HepG2 (cell line): ENCODE measurements around the gene SYNGR2. TPM values are rescaled to one million over a fixed set of nuclear protein-coding genes. Genes with fewer than 3 reads are reported as not detected.
"Not testable (repeated sequence)": the region's sequence is repeated elsewhere in the genome, so short reads cannot be mapped to it uniquely, and the experiment has no call there.

Experiments used
- ATAC-seq: fragments of 200-7000 bp; cut with Tn5 transposase; 3 replicates; pipeline ENCODE4 v1.9.1; 2020; ENCODE audit warnings: mild to moderate bottlenecking, moderate library complexity
- BruUV-seq: library from RNA; stranded (reverse); fragments of 400-500 nt; replicated peaks from 2 replicates; lab custom pipeline; 2021; lab: Mats Ljungman, UMichigan
- CTCF ChIA-PET: fragments of 300-600 bp; formaldehyde crosslinking; extraction: SDS; loops from one replicate; lab custom pipeline; 2021; ENCODE audit warnings: low total read pairs, inconsistent platforms, low intra/inter-chr PET ratio; lab: Yijun Ruan, JAX
- POLR2A ChIA-PET: fragments of 350-600 bp; sonication (Branson Sonifier 250); formaldehyde crosslinking; loops from one replicate; lab custom pipeline; 2020; ENCODE audit warnings: antibody characterized with exemption, inconsistent platforms; lab: Yijun Ruan, JAX
- DNase-seq: peaks from one replicate; pipeline ENCODE4 v3.0.0-alpha.2; 2015; ENCODE audit warnings: low spot score
- FAIRE-seq: peaks from 3 replicates; lab custom pipeline; 2011; peaks lifted over from hg19 to GRCh38; lab: Jason Lieb, UNC
- H2AFZ ChIP-seq: one replicate; pipeline ENCODE4 v1.6.1; 2011; ENCODE audit warnings: low read length, inconsistent platforms
- H3K27ac ChIP-seq: fragments of 300-600 bp; 3 replicates; pipeline ENCODE4 v1.8.0; 2011; ENCODE audit warnings: mixed run types, mild to moderate bottlenecking, mixed read lengths, low read length, inconsistent platforms; ENCODE audit not compliant: insufficient read depth; ENCODE audit errors: extremely low read length
- H3K27me3 ChIP-seq, 2 experiments: fragments of 200-600 bp in 1 of 2; 2 replicates in 1 of 2; 3 replicates in 1 of 2; pipeline versions ENCODE4 v1.6.0 to v1.8.0; 2011; ENCODE audit warnings: low read length in 2 of 2, mild to moderate bottlenecking in 2 of 2, moderate library complexity in 2 of 2, inconsistent platforms in 1 of 2; ENCODE audit not compliant: insufficient read depth in 2 of 2, control insufficient read depth in 1 of 2
- H3K36me3 ChIP-seq, 2 experiments: fragments of 200-600 bp in 1 of 2; replicated peaks in 1 of 2; 2 replicates in 1 of 2; 3 replicates in 1 of 2; pipeline versions ENCODE4 v1.5.1 to v1.8.0; 2011; ENCODE audit warnings: low read length in 2 of 2, inconsistent platforms in 1 of 2; ENCODE audit not compliant: insufficient read depth in 2 of 2, control insufficient read depth in 1 of 2
- H3K4me1 ChIP-seq: 2 replicates; pipeline ENCODE4 v1.5.1; 2012; ENCODE audit warnings: low read length, inconsistent platforms; ENCODE audit not compliant: insufficient read depth
- H3K4me2 ChIP-seq: 2 replicates; pipeline ENCODE4 v1.6.0; 2011; ENCODE audit warnings: low read depth, low read length, inconsistent platforms
- H3K4me3 ChIP-seq, 3 experiments: fragments of 200-600 bp in 1 of 3; sonication (generic), shearing (Covaris generic) in 1 of 3; replicated peaks in 1 of 3; 2 replicates each; pipeline ENCODE4 v1.5.1; 2011 to 2016; ENCODE audit warnings: low read length in 3 of 3, inconsistent platforms in 2 of 3, low read depth in 2 of 3, mild to moderate bottlenecking in 2 of 3, control low read depth in 1 of 3, mixed read lengths in 1 of 3; ENCODE audit not compliant: insufficient read depth in 1 of 3
- H3K79me2 ChIP-seq: one replicate; pipeline ENCODE4 v1.6.1; 2011; ENCODE audit warnings: low read length, inconsistent platforms; ENCODE audit not compliant: insufficient read depth
- H3K9ac ChIP-seq: 2 replicates; pipeline ENCODE4 v1.6.0; 2011; ENCODE audit warnings: mild to moderate bottlenecking, low read depth, low read length, inconsistent platforms; ENCODE audit not compliant: insufficient read depth
- H3K9me3 ChIP-seq: 2 replicates; pipeline ENCODE4 v1.5.1; 2012; ENCODE audit warnings: mild to moderate bottlenecking, low read length
- H4K20me1 ChIP-seq: 2 replicates; pipeline ENCODE4 v1.6.0; 2011; ENCODE audit warnings: inconsistent platforms, mild to moderate bottlenecking, low read length, moderate library complexity; ENCODE audit not compliant: insufficient read depth
- ARID2 ChIP-seq: sonication (generic); formaldehyde crosslinking; IDR thresholded peaks from 2 replicates; pipeline ENCODE4 v1.8.1; 2022; ENCODE audit warnings: mild to moderate bottlenecking, missing genetic modification reagents, borderline replicate concordance
- EP300 ChIP-seq, 3 experiments: sonication (generic) in 1 of 3; formaldehyde crosslinking in 1 of 3; IDR thresholded peaks; 2 replicates each; pipeline versions ENCODE4 v1.5.1 to v1.6.1; 2011 to 2020; ENCODE audit warnings: low read depth in 2 of 3, low read length in 2 of 3, borderline replicate concordance in 1 of 3, improper control_type of control experiment in 1 of 3, mild to moderate bottlenecking in 1 of 3, missing genetic modification reagents in 1 of 3, moderate library complexity in 1 of 3
- KAT2B ChIP-seq: fragments of 150-350 bp; IDR thresholded peaks from 2 replicates; pipeline ENCODE4 v1.6.1; 2014; ENCODE audit warnings: low read depth, low read length, borderline replicate concordance
- NFKB2 ChIP-seq: sonication (generic); formaldehyde crosslinking; IDR thresholded peaks from 2 replicates; pipeline ENCODE4 v1.4.0; 2020; ENCODE audit warnings: missing genetic modification reagents, borderline replicate concordance
- NFKBIZ ChIP-seq: IDR thresholded peaks from 2 replicates; pipeline ENCODE4 v1.6.1; 2018; ENCODE audit warnings: missing genetic modification reagents, missing compliant biosample characterization
- YEATS4 ChIP-seq: sonication (generic); formaldehyde crosslinking; IDR thresholded peaks from 2 replicates; pipeline ENCODE4 v1.4.0; 2020; ENCODE audit warnings: missing genetic modification reagents, borderline replicate concordance
- ZNF253 ChIP-seq: sonication (generic); formaldehyde crosslinking; IDR thresholded peaks from 2 replicates; pipeline ENCODE4 v1.8.0; 2022; ENCODE audit warnings: mild to moderate bottlenecking, missing genetic modification reagents, borderline replicate concordance
- ZNF496 ChIP-seq: sonication (generic); formaldehyde crosslinking; IDR thresholded peaks from 2 replicates; pipeline ENCODE4 v1.8.1; 2023; ENCODE audit warnings: mild to moderate bottlenecking, moderate library complexity, missing genetic modification reagents; ENCODE audit not compliant: insufficient replicate concordance
- ZNF646 ChIP-seq: sonication (generic); formaldehyde crosslinking; IDR thresholded peaks from 2 replicates; pipeline ENCODE4 v1.9.0; 2021; ENCODE audit warnings: mild to moderate bottlenecking, missing genetic modification reagents
- WGBS: methylation state at CpG from one replicate; pipeline ENCODE4 v1.1.6; 2017; ENCODE audit warnings: low lambda C conversion rate; 5-methylcytosine and 5-hydroxymethylcytosine counted together
- in situ Hi-C: cut with HindIII; loops from 2 replicates; pipeline ENCODE4 v1.10.0; 2017; ENCODE audit warnings: low pct_unique_long_range_greater_than_20kb; ENCODE audit not compliant: extremely low pct_ligation_motif_present
- intact Hi-C: fragments of 100-400 bp; cut with micrococcal nuclease; formaldehyde crosslinking; loops from one replicate; pipeline ENCODE4 v1.10.0; 2022; ENCODE audit not compliant: unreplicated experiment
- polyA plus RNA-seq, 8 experiments: library from polyadenylated mRNA; depleted of rRNA in 3 of 8; stranded (reverse) in 7 of 8; unstranded in 1 of 8; fragments of >200 nt; fragmentation: Illumina TruSeq in 4 of 8; extraction: Trizol in 4 of 8; gene quantifications; 2 replicates each; pipeline versions ENCODE4 v1.2.1 to v1.2.3, GENCODE V29; 2011 to 2016; ENCODE audit warnings: low read depth in 4 of 8, missing spikeins in 1 of 8, mixed read lengths in 1 of 8; ENCODE audit not compliant: insufficient read depth in 1 of 8
- total RNA-seq, 5 experiments: library from RNA; depleted of rRNA; stranded (reverse); fragments of >200 nt; fragmentation: Illumina TruSeq; extraction: Trizol; gene quantifications; 2 replicates each; pipeline ENCODE4 v1.2.3, GENCODE V29; 2016; ENCODE audit warnings: low read depth in 1 of 5

Gene SYNGR2
- total and polyA plus RNA-seq, 2 of the 13 experiments (the other 11 are each of a cell fraction or from before 2014, with no cell fraction given): 46.7 to 170 TPM

GRCh38 chr17:78139861-78140168, 28.6 kb upstream of the SYNGR2 start (continued):
- TF ChIP-seq NFKBIZ (CRISPR knock-in tag) (0 out of 2 replicates have a peak, but pooled peaks have one; percentile 12), YEATS4 (0 out of 2 replicates have a peak, but pooled peaks have one; percentile 11), ARID2 (0 out of 2 replicates have a peak, but pooled peaks have one; percentile 9), ZNF253 (CRISPR knock-in tag) (peak; percentile 78; the same call in 1 of the 2 replicates), EP300 (CRISPR knock-in tag; IDR thresholded peaks at IDR 0.05; ENCODE audit: borderline replicate concordance) (0 out of 2 replicates have a peak, but pooled peaks have one; percentile 16)
- not testable (repeated sequence) for TF ChIP-seq EP300 (IDR thresholded peaks at IDR 0.05; ENCODE audit: low read depth in 2 of 2, low read length in 2 of 2)

- intact Hi-C loops (loop anchor here (1.0 to 5.0 kb wide), 4 partner anchors 28 to 787 kb away; partner anchors contain the start of genes AFMID, SYNGR2, TIMP2 and TK1), in situ Hi-C loops (no loop called here)
- CTCF ChIA-PET: interaction anchor here (1.0 kb wide), 1 partner anchor 46 kb away, joined by 3 read pairs; the partner anchor contains the start of genes AFMID and TK1
- peak overlapping the region; percentile 25 to 67 (median 26); a peak in 5 of 6 replicates for H3K4me3 ChIP-seq
- H3K4me2 ChIP-seq: peak overlapping the region; percentile 83
- POLR2A ChIA-PET: interaction anchor here (0.8 to 5.0 kb wide), 5 partner anchors 12 to 51 kb away, joined by 3 to 57 read pairs (median 7); partner anchors contain the start of genes AFMID, TK1 and TMC6
- FAIRE-seq: peak; percentile 95
- peaks cover 90% of the 10 kb centered on the region for H3K4me1 ChIP-seq
- 28% methylated on average over 29 of the region's 58 CpGs for WGBS
- H3K27me3 ChIP-seq: peaks cover 7 to 26% of the 10 kb centered on the region in 2 experiments; a peak in 4 of 5 replicates
- no peaks in the 10 kb centered on the region for H3K36me3 ChIP-seq
- H4K20me1 ChIP-seq: no peaks in the 10 kb centered on the region
- no peaks in the 10 kb centered on the region for H3K79me2 ChIP-seq
- BruUV-seq: no TSS peak
- DNase-seq: peak; percentile 96
- peak overlapping the region; percentile 45 for H3K9ac ChIP-seq
- peak; percentile 64 for ATAC-seq
- H2AFZ ChIP-seq: no peak overlapping the region
- no peaks in the 10 kb centered on the region for H3K9me3 ChIP-seq
- no peak overlapping the region for H3K27ac ChIP-seq
- TF ChIP-seq ZNF496: no peak
- no peak for TF ChIP-seq ZNF646 (CRISPR knock-in tag)
- no peak for TF ChIP-seq KAT2B
- no peak; the same call in 1 of the 2 replicates for TF ChIP-seq NFKB2 (CRISPR knock-in tag)
Observed at GRCh38 chr17:78140169-78141051, 28.0 kb upstream of the SYNGR2 start.
